GM23338 (cell line): Measurements from ENCODE around the gene TCF7L2. TPM values are rescaled to one million over a fixed set of nuclear protein-coding genes. Genes with fewer than 3 reads are reported as not detected.

Experiments
- ATAC-seq: fragments of 200-7000 bp; cut with Tn5 transposase; 3 replicates; pipeline ENCODE4 v1.9.1; 2020
- DNase-seq: peaks from one replicate; pipeline ENCODE4 v3.0.0-alpha.2; 2015; ENCODE audit warnings: low spot score
- H2AFZ ChIP-seq: fragments of 200-600 bp; sonication (generic); 2 replicates; pipeline ENCODE4 v1.8.0; 2016; ENCODE audit warnings: antibody characterized with exemption, mild to moderate bottlenecking, moderate library complexity
- H3F3A ChIP-seq: fragments of 200-600 bp; sonication (generic); replicated peaks from 2 replicates; pipeline ENCODE4 v1.8.0; 2017; ENCODE audit warnings: antibody characterized with exemption, mixed run types, low read depth
- H3K27ac ChIP-seq: fragments of 200-600 bp; sonication (generic); 2 replicates; pipeline ENCODE4 v1.6.1; 2016; ENCODE audit warnings: low read depth
- H3K27me3 ChIP-seq: fragments of 200-600 bp; sonication (generic); 2 replicates; pipeline ENCODE4 v1.8.0; 2016; ENCODE audit warnings: mild to moderate bottlenecking, mixed run types, moderate library complexity; ENCODE audit not compliant: insufficient read depth
- H3K36me3 ChIP-seq: fragments of 200-600 bp; sonication (generic); 2 replicates; pipeline ENCODE4 v1.8.0; 2016; ENCODE audit warnings: mild to moderate bottlenecking; ENCODE audit not compliant: insufficient read depth
- H3K4me1 ChIP-seq: fragments of 200-600 bp; sonication (generic); 2 replicates; pipeline ENCODE4 v1.8.0; 2016; ENCODE audit warnings: mild to moderate bottlenecking, moderate library complexity; ENCODE audit not compliant: insufficient read depth
- H3K4me2 ChIP-seq: fragments of 200-600 bp; sonication (generic); 2 replicates; pipeline ENCODE4 v1.7.1; 2017; ENCODE audit warnings: mixed run types
- H3K4me3 ChIP-seq: fragments of 200-600 bp; sonication (generic); 2 replicates; pipeline ENCODE4 v1.6.1; 2016; ENCODE audit warnings: mixed run types
- H3K79me2 ChIP-seq: fragments of 200-600 bp; sonication (generic); replicated peaks from 2 replicates; pipeline ENCODE4 v1.8.0; 2017; ENCODE audit warnings: mild to moderate bottlenecking; ENCODE audit not compliant: insufficient read depth
- H3K9me2 ChIP-seq: fragments of 200-600 bp; sonication (generic); 2 replicates; pipeline ENCODE4 v1.8.0; 2017; ENCODE audit not compliant: insufficient read depth
- H4K20me1 ChIP-seq: fragments of 200-600 bp; sonication (generic); replicated peaks from 2 replicates; pipeline ENCODE4 v1.8.0; 2017; ENCODE audit warnings: mild to moderate bottlenecking; ENCODE audit not compliant: insufficient read depth
- H3K27ac Mint-ChIP-seq: 2 replicates; pipeline ENCODE4 v1.8.0; 2020; ENCODE audit warnings: inconsistent platforms, mild to moderate bottlenecking, moderate library complexity, mixed read lengths
- H3K27me3 Mint-ChIP-seq: 3 replicates; pipeline ENCODE4 v1.8.0; 2022; ENCODE audit warnings: low read depth, mild to moderate bottlenecking, moderate library complexity, mixed read lengths, inconsistent platforms; ENCODE audit not compliant: insufficient read depth, poor library complexity
- H3K36me3 Mint-ChIP-seq: 3 replicates; pipeline ENCODE4 v1.8.0; 2021; ENCODE audit warnings: low read depth, mild to moderate bottlenecking, inconsistent platforms, moderate library complexity, mixed read lengths
- H3K4me1 Mint-ChIP-seq: 3 replicates; pipeline ENCODE4 v1.8.0; 2020; ENCODE audit warnings: mild to moderate bottlenecking, inconsistent platforms, mixed read lengths
- H3K4me3 Mint-ChIP-seq: 3 replicates; pipeline ENCODE4 v1.8.0; 2021; ENCODE audit warnings: moderate library complexity, mild to moderate bottlenecking, inconsistent platforms, mixed read lengths
- H3K9me3 Mint-ChIP-seq: 3 replicates; pipeline ENCODE4 v1.8.0; 2020; ENCODE audit warnings: moderate library complexity, mild to moderate bottlenecking, inconsistent platforms, mixed read lengths
- CREB1 ChIP-seq: fragments of 250-450 bp; sonication (Bioruptor Pico); IDR thresholded peaks from 2 replicates; pipeline ENCODE4 v1.5.0; 2020; ENCODE audit warnings: low read depth, mild to moderate bottlenecking, moderate library complexity
- CTCF ChIP-seq, 2 experiments: fragments of 200-600 bp in 1 of 2; sonication (generic) in 1 of 2; conservative IDR thresholded peaks; 2 replicates each; pipeline versions ENCODE4 v1.5.1 to v1.6.1; 2016 to 2017; ENCODE audit warnings: antibody characterized with exemption in 2 of 2, low read depth in 2 of 2, mild to moderate bottlenecking in 2 of 2, moderate library complexity in 1 of 2
- ETS1 ChIP-seq: IDR thresholded peaks from 2 replicates; pipeline ENCODE4 v1.6.1; 2016; ENCODE audit warnings: antibody characterized with exemption
- EZH2 ChIP-seq: fragments of 200-600 bp; sonication (generic); IDR thresholded peaks from one replicate; pipeline ENCODE4 v1.8.0; 2017; ENCODE audit warnings: antibody characterized with exemption, mild to moderate bottlenecking, low read depth; ENCODE audit not compliant: unreplicated experiment
- EZH2phosphoT487 ChIP-seq: fragments of 200-600 bp; sonication (generic); IDR thresholded peaks from one replicate; pipeline ENCODE4 v1.8.1; 2018; ENCODE audit warnings: antibody characterized with exemption; ENCODE audit not compliant: unreplicated experiment
- JUNB ChIP-seq: IDR thresholded peaks from one replicate; pipeline ENCODE4 v1.6.1; 2016; ENCODE audit warnings: antibody characterized with exemption; ENCODE audit not compliant: unreplicated experiment
- NANOG ChIP-seq: IDR thresholded peaks from 2 replicates; pipeline ENCODE4 v1.6.1; 2016; ENCODE audit warnings: antibody characterized with exemption, borderline replicate concordance
- POLR2AphosphoS5 ChIP-seq: IDR thresholded peaks from 2 replicates; pipeline ENCODE4 v1.6.1; 2016; ENCODE audit warnings: antibody characterized with exemption, low read depth
- STAT1 ChIP-seq: IDR thresholded peaks from one replicate; pipeline ENCODE4 v1.6.1; 2016; ENCODE audit warnings: antibody characterized with exemption; ENCODE audit not compliant: unreplicated experiment
- ZNF114 ChIP-seq: fragments of 250-450 bp; sonication (Bioruptor Pico); IDR thresholded peaks from 2 replicates; pipeline ENCODE4 v1.5.0; 2020; ENCODE audit warnings: mild to moderate bottlenecking, moderate library complexity
- ZNF331 ChIP-seq: fragments of 250-450 bp; sonication (Bioruptor Pico); IDR thresholded peaks from 2 replicates; pipeline ENCODE4 v1.5.0; 2020; ENCODE audit warnings: low read depth, mild to moderate bottlenecking, moderate library complexity
- polyA plus RNA-seq: library from polyadenylated mRNA; unstranded; fragments of >200 nt; fragmentation: Nextera tagmentation; extraction: Ambion mirVana; gene quantifications from 2 replicates; pipeline ENCODE4 v1.2.1, GENCODE V29; 2016
- total RNA-seq: library from RNA; depleted of rRNA; stranded (reverse); fragments of >200 nt; shearing (Covaris generic); gene quantifications from 2 replicates; pipeline ENCODE4 v1.2.3, GENCODE V29; 2014
- TF ChIP-seq, protein P1 (sequence below): IDR thresholded peaks from one replicate; pipeline ENCODE4 v1.6.1; 2018; ENCODE audit warnings: antibody characterized with exemption; ENCODE audit not compliant: unreplicated experiment
- TF ChIP-seq, protein P2 (sequence below): fragments of 250-450 bp; sonication (Bioruptor Pico); IDR thresholded peaks from 2 replicates; pipeline ENCODE4 v1.5.0; 2020; ENCODE audit warnings: mild to moderate bottlenecking, moderate library complexity

TCF7L2 gene
- total and polyA plus RNA-seq, 2 experiments from 2014 or later, result 32.2 to 80.8 TPM

DNA sequence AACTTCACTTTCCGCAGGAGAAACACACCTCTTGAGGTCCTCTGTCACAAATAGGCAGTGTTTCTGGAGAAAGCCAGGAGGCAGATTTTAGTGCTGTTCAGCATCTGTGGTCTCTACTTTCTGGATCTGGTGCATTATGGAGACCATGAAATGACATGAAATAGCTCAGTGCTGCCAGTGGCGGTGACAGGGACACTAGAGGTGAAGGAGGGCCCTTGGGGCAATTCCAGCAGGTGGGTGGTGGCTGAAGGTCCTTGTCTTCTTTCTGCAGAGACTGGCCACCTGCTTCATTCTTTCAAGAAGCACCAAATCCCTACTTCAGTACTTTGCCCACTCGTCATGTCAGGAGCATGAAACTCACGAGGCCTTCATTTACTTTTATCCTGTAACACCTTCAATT, 135.7 kb downstream of the TCF7L2 start:
- peaks cover 45% of the 10 kb centered on the region for H4K20me1 ChIP-seq
- DNase-seq (no peak), ATAC-seq (no peak)
- no peaks in the 10 kb centered on the region for H3K9me2 ChIP-seq
- peak overlapping the region; percentile 81; the same call in 1 of the 2 replicates for H3K27ac ChIP-seq
- H2AFZ ChIP-seq, result no peak overlapping the region
- no peak overlapping the region for H3K4me3 ChIP-seq
- Mint-ChIP-seq H3K27me3 (peaks cover 7% of the 10 kb centered on the region), H3K4me1 (peaks cover 77% of the 10 kb centered on the region), H3K9me3 (no peaks in the 10 kb centered on the region), H3K36me3 (peaks cover 29% of the 10 kb centered on the region), H3K4me3 (no peak overlapping the region), H3K27ac (peak overlapping the region; percentile 28)
- TF ChIP-seq, protein P1, sequence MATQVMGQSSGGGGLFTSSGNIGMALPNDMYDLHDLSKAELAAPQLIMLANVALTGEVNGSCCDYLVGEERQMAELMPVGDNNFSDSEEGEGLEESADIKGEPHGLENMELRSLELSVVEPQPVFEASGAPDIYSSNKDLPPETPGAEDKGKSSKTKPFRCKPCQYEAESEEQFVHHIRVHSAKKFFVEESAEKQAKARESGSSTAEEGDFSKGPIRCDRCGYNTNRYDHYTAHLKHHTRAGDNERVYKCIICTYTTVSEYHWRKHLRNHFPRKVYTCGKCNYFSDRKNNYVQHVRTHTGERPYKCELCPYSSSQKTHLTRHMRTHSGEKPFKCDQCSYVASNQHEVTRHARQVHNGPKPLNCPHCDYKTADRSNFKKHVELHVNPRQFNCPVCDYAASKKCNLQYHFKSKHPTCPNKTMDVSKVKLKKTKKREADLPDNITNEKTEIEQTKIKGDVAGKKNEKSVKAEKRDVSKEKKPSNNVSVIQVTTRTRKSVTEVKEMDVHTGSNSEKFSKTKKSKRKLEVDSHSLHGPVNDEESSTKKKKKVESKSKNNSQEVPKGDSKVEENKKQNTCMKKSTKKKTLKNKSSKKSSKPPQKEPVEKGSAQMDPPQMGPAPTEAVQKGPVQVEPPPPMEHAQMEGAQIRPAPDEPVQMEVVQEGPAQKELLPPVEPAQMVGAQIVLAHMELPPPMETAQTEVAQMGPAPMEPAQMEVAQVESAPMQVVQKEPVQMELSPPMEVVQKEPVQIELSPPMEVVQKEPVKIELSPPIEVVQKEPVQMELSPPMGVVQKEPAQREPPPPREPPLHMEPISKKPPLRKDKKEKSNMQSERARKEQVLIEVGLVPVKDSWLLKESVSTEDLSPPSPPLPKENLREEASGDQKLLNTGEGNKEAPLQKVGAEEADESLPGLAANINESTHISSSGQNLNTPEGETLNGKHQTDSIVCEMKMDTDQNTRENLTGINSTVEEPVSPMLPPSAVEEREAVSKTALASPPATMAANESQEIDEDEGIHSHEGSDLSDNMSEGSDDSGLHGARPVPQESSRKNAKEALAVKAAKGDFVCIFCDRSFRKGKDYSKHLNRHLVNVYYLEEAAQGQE, result no peak
- no peak for TF ChIP-seq NANOG
- no peak for TF ChIP-seq POLR2AphosphoS5
- no peak for TF ChIP-seq CREB1 (CRISPR knock-in tag)
- TF ChIP-seq, protein P2, sequence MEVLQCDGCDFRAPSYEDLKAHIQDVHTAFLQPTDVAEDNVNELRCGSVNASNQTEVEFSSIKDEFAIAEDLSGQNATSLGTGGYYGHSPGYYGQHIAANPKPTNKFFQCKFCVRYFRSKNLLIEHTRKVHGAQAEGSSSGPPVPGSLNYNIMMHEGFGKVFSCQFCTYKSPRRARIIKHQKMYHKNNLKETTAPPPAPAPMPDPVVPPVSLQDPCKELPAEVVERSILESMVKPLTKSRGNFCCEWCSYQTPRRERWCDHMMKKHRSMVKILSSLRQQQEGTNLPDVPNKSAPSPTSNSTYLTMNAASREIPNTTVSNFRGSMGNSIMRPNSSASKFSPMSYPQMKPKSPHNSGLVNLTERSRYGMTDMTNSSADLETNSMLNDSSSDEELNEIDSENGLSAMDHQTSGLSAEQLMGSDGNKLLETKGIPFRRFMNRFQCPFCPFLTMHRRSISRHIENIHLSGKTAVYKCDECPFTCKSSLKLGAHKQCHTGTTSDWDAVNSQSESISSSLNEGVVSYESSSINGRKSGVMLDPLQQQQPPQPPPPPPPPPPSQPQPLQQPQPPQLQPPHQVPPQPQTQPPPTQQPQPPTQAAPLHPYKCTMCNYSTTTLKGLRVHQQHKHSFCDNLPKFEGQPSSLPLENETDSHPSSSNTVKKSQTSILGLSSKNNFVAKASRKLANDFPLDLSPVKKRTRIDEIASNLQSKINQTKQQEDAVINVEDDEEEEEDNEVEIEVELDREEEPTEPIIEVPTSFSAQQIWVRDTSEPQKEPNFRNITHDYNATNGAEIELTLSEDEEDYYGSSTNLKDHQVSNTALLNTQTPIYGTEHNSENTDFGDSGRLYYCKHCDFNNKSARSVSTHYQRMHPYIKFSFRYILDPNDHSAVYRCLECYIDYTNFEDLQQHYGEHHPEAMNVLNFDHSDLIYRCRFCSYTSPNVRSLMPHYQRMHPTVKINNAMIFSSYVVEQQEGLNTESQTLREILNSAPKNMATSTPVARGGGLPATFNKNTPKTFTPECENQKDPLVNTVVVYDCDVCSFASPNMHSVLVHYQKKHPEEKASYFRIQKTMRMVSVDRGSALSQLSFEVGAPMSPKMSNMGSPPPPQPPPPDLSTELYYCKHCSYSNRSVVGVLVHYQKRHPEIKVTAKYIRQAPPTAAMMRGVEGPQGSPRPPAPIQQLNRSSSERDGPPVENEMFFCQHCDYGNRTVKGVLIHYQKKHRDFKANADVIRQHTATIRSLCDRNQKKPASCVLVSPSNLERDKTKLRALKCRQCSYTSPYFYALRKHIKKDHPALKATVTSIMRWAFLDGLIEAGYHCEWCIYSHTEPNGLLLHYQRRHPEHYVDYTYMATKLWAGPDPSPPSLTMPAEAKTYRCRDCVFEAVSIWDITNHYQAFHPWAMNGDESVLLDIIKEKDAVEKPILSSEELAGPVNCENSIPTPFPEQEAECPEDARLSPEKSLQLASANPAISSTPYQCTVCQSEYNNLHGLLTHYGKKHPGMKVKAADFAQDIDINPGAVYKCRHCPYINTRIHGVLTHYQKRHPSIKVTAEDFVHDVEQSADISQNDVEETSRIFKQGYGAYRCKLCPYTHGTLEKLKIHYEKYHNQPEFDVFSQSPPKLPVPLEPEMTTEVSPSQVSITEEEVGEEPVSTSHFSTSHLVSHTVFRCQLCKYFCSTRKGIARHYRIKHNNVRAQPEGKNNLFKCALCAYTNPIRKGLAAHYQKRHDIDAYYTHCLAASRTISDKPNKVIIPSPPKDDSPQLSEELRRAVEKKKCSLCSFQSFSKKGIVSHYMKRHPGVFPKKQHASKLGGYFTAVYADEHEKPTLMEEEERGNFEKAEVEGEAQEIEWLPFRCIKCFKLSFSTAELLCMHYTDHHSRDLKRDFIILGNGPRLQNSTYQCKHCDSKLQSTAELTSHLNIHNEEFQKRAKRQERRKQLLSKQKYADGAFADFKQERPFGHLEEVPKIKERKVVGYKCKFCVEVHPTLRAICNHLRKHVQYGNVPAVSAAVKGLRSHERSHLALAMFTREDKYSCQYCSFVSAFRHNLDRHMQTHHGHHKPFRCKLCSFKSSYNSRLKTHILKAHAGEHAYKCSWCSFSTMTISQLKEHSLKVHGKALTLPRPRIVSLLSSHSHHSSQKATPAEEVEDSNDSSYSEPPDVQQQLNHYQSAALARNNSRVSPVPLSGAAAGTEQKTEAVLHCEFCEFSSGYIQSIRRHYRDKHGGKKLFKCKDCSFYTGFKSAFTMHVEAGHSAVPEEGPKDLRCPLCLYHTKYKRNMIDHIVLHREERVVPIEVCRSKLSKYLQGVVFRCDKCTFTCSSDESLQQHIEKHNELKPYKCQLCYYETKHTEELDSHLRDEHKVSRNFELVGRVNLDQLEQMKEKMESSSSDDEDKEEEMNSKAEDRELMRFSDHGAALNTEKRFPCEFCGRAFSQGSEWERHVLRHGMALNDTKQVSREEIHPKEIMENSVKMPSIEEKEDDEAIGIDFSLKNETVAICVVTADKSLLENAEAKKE (CRISPR knock-in tag), result no peak
- TF ChIP-seq ZNF331 (CRISPR knock-in tag), result no peak
- no peak for TF ChIP-seq ZNF114 (CRISPR knock-in tag)
- TF ChIP-seq CTCF (conservative IDR thresholded peaks at IDR 0.05; ENCODE audit: low read depth in 2 of 2), result no peak
- TF ChIP-seq EZH2, result no peak
- no peak for TF ChIP-seq STAT1
- no peak for TF ChIP-seq JUNB
- no peak for TF ChIP-seq EZH2phosphoT487
- TF ChIP-seq ETS1, result no peak
- peaks cover 98% of the 10 kb centered on the region for H3K79me2 ChIP-seq
- H3K36me3 ChIP-seq, result no peaks in the 10 kb centered on the region; the same call in 1 of the 2 replicates
- no peak overlapping the region for H3K4me2 ChIP-seq
- H3F3A ChIP-seq, result peaks cover 4% of the 10 kb centered on the region
- no peaks in the 10 kb centered on the region for H3K27me3 ChIP-seq
- peaks cover 46% of the 10 kb centered on the region for H3K4me1 ChIP-seq
